ENCODE data around the gene PARP6.

PARP6 gene

GRCh38 chr15:72197460-72198355, 74.6 kb downstream of the PARP6 start, which contains the start of gene GRAMD2A:
Gene GRAMD2A, minus strand, starts transcription at chr15:72197787.
- no peak for DNase-seq

GRCh38 chr15:72197041-72197459, 75.3 kb downstream of the PARP6 start:
- no peak for DNase-seq

GRCh38 chr15:72196409-72197040, 75.8 kb downstream of the PARP6 start:
- no peak for DNase-seq

GRCh38 chr15:72195101-72195511, 77.2 kb downstream of the PARP6 start:
- DNase-seq, result no peak

GRCh38 chr15:72193836-72194396, 78.4 kb downstream of the PARP6 start:
- DNase-seq, result no peak

- DNase-seq, result no peak
Measured at GRCh38 chr15:72192416-72192815, 79.9 kb downstream of the PARP6 start.

Data from DMS153 (cell line).